ENCODE measurements around the gene CENPP. TPM values are rescaled to one million over a fixed set of nuclear protein-coding genes. Genes with fewer than 3 reads are reported as not detected.
"Not testable (repeated sequence)": the region's sequence is repeated elsewhere in the genome, so short reads cannot be mapped to it uniquely, and the experiment has no call there.

CENPP gene
- total RNA-seq, 2 experiments from 2014 or later, result 23.3 to 31.6 TPM

- ChIA-PET POLR2A (no interaction called here), CTCF (no interaction called here)
- no peaks in the 10 kb centered on the region for H3K27me3 Mint-ChIP-seq
- H3K4me1 Mint-ChIP-seq, result no peaks in the 10 kb centered on the region
- no peak for DNase-seq
- no peak overlapping the region for H3K27ac Mint-ChIP-seq
- no peaks in the 10 kb centered on the region for H3K36me3 Mint-ChIP-seq (ENCODE audit: low read depth)
- H3K9me3 Mint-ChIP-seq, result peaks cover 2% of the 10 kb centered on the region
- no peak overlapping the region for H3K4me3 Mint-ChIP-seq
These were observed 212.8 kb downstream of the CENPP start for GRCh38 chr9:92538541-92538940.

DNA sequence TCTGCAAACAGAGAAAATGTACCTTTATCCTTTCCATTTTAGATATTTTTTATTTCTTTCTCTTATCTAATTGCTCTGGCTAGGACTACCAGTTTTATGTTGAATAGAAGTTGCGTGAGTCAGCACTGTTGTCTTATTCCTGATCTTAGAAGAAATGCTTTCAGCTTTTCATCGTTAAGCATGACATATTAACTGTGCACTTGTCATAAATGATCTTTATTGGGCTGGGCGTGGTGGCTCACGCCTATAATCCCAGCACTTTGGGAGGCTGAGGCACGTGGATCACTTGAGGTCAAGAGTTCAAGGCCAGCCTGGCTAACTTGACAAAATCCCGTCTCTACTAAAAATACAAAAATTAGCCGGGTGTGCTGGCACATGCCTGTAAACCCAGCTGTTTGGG lies 218.2 kb downstream of the CENPP start:
- Mint-ChIP-seq H3K9me3 (peaks cover 4% of the 10 kb centered on the region), H3K4me1 (no peaks in the 10 kb centered on the region), H3K27me3 (no peaks in the 10 kb centered on the region), H3K27ac (no peak overlapping the region), H3K36me3 (ENCODE audit: low read depth) (peaks cover 7% of the 10 kb centered on the region), H3K4me3 (no peak overlapping the region)
- POLR2A ChIA-PET, result no interaction called here
- CTCF ChIA-PET, result no interaction called here
- no peak for DNase-seq

GRCh38 chr9:92545002-92545510 lies 219.3 kb downstream of the CENPP start:
- POLR2A ChIA-PET, result no interaction called here
- CTCF ChIA-PET, result interaction anchor here (1.2 kb wide), 1 partner anchor 9 kb away, joined by 3 read pairs; no protein-coding TSS in a partner anchor
- Mint-ChIP-seq H3K27me3 (no peaks in the 10 kb centered on the region), H3K4me3 (no peak overlapping the region), H3K9me3 (peaks cover 4% of the 10 kb centered on the region), H3K4me1 (no peaks in the 10 kb centered on the region), H3K36me3 (ENCODE audit: low read depth) (peaks cover 7% of the 10 kb centered on the region), H3K27ac (no peak overlapping the region)
- no peak for DNase-seq

GRCh38 chr9:92547356-92547755 lies 221.6 kb downstream of the CENPP start:
- ChIA-PET POLR2A (no interaction called here), CTCF (no interaction called here)
- H3K27me3 Mint-ChIP-seq, result no peaks in the 10 kb centered on the region
- H3K9me3 Mint-ChIP-seq, result peaks cover 4% of the 10 kb centered on the region
- DNase-seq, result no peak
- no peak overlapping the region for H3K4me3 Mint-ChIP-seq
- no peak overlapping the region for H3K27ac Mint-ChIP-seq
- peaks cover 7% of the 10 kb centered on the region for H3K36me3 Mint-ChIP-seq (ENCODE audit: low read depth)
- H3K4me1 Mint-ChIP-seq, result no peaks in the 10 kb centered on the region

GRCh38 chr9:92550765-92551164 lies 225.0 kb downstream of the CENPP start:
- H3K27ac Mint-ChIP-seq, result no peak overlapping the region
- peaks cover 4% of the 10 kb centered on the region for H3K4me1 Mint-ChIP-seq
- H3K9me3 Mint-ChIP-seq, result peaks cover 2% of the 10 kb centered on the region
- H3K36me3 Mint-ChIP-seq (ENCODE audit: low read depth), result peaks cover 6% of the 10 kb centered on the region
- no peak for DNase-seq
- H3K4me3 Mint-ChIP-seq, result no peak overlapping the region
- no peaks in the 10 kb centered on the region for H3K27me3 Mint-ChIP-seq
- CTCF ChIA-PET, result no interaction called here
- POLR2A ChIA-PET, result no interaction called here

DNA sequence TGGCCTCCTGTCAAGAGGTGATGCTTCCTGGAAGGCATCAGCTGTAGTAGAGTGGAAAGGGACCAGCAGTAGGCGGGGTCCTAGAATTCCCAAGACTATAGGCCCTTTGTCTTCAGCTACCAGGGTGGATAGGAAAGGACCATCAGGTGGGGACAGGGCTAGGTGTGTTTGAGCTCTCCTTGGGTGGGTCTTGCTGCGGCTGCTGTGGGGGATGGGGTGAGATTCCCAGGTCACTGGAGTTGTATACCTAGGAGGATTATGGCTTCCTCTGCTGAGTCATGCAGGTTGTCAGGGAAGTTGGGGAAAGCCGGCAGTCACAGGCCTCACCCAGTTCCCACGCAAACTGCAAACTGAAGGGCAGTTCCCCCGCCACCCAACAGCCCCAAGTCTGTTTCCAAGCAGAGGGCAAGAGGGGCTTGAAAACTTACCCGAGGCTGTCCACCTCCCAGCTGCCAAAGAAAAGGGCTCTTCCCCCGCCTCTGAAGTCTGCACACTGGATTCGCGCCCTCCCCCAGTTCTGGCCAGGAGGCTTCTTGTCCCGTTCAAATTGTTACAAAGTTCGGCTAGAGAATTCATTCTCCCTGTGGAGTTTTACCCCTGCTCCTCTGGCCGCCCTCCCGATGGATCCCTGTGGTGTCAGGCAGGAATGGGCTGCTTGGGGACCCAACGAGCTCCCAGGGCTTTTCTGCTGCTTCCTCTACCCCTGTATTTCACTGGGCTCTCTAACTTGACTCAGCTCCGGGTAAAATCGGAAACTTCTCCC lies 233.0 kb downstream of the CENPP start:
- CTCF ChIA-PET, result interaction anchor here (1.3 kb wide), 1 partner anchor 9 kb away, joined by 3 read pairs; no protein-coding TSS in a partner anchor
- no peak for DNase-seq
- H3K4me1 Mint-ChIP-seq, result peaks cover 9% of the 10 kb centered on the region
- peaks cover 5% of the 10 kb centered on the region for H3K36me3 Mint-ChIP-seq (ENCODE audit: low read depth)
- H3K9me3 Mint-ChIP-seq, result peaks cover 2% of the 10 kb centered on the region
- no peak overlapping the region for H3K4me3 Mint-ChIP-seq
- H3K27ac Mint-ChIP-seq, result no peak overlapping the region
- POLR2A ChIA-PET, result no interaction called here
- H3K27me3 Mint-ChIP-seq, result no peaks in the 10 kb centered on the region

DNA sequence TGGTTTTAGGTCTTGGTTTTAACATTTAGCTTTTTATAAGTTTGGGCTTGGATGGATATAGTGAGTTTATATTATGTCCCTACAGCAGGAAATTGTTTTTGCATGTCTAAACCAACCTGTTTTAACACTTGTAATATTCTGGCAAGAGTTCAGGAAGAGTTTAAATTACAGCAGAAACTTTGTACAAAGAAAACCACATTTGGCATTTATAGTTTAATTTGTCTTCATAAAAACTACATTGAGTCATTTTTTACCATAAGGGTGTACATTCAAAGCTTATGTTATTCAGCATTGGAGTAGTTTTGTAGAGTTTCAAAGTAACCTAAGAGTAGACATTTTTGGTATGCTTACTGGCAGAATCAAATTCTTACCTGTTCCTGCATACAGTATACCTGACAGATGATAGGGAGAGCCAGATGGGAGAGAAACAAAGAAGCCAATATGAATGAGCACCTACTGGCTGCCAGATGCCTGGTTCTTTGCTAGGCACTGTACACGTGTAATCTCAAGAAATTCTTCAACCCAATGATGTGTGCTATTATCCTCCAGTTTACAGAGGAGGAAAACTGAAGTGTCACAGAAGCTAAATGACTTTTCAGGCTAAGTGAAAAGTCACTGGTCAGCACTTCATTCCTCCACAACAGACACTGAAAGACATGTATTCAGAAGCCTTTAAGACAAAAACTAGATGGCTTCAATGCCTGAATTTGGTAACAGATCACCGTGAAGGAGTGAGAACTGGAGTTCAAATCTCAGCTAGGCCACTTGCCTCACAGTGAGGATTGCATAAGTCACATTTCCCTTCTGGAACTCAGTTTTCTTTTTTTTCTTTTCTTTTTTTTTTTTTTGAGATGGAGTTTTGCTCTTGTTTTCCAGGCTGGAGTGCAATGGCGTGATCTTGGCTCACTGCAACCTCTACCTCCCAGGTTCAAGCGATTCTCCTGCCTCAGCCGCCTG lies 235.9 kb downstream of the CENPP start:
- Mint-ChIP-seq H3K27ac (no peak overlapping the region), H3K9me3 (peaks cover 6% of the 10 kb centered on the region), H3K4me1 (peaks cover 3% of the 10 kb centered on the region), H3K27me3 (no peaks in the 10 kb centered on the region), H3K36me3 (ENCODE audit: low read depth) (peaks cover 9% of the 10 kb centered on the region), H3K4me3 (no peak overlapping the region)
- POLR2A ChIA-PET, result no interaction called here
- CTCF ChIA-PET, result interaction anchor here (0.6 kb wide), 1 partner anchor 922 kb away, joined by 3 read pairs; no protein-coding TSS in a partner anchor
- no peak for DNase-seq

- peaks cover 6% of the 10 kb centered on the region for H3K9me3 Mint-ChIP-seq
- H3K4me3 Mint-ChIP-seq, result no peak overlapping the region
- no peak for DNase-seq
- no peaks in the 10 kb centered on the region for H3K27me3 Mint-ChIP-seq
- H3K4me1 Mint-ChIP-seq, result peaks cover 3% of the 10 kb centered on the region
- peaks cover 9% of the 10 kb centered on the region for H3K36me3 Mint-ChIP-seq (ENCODE audit: low read depth)
- H3K27ac Mint-ChIP-seq, result no peak overlapping the region
- POLR2A ChIA-PET, result no interaction called here
- CTCF ChIA-PET, result interaction anchor here (0.6 kb wide), 2 partner anchors 14 to 921 kb away, joined by 3 to 4 read pairs; no protein-coding TSS in a partner anchor
These were observed 236.8 kb downstream of the CENPP start for GRCh38 chr9:92562461-92562967.

DNA sequence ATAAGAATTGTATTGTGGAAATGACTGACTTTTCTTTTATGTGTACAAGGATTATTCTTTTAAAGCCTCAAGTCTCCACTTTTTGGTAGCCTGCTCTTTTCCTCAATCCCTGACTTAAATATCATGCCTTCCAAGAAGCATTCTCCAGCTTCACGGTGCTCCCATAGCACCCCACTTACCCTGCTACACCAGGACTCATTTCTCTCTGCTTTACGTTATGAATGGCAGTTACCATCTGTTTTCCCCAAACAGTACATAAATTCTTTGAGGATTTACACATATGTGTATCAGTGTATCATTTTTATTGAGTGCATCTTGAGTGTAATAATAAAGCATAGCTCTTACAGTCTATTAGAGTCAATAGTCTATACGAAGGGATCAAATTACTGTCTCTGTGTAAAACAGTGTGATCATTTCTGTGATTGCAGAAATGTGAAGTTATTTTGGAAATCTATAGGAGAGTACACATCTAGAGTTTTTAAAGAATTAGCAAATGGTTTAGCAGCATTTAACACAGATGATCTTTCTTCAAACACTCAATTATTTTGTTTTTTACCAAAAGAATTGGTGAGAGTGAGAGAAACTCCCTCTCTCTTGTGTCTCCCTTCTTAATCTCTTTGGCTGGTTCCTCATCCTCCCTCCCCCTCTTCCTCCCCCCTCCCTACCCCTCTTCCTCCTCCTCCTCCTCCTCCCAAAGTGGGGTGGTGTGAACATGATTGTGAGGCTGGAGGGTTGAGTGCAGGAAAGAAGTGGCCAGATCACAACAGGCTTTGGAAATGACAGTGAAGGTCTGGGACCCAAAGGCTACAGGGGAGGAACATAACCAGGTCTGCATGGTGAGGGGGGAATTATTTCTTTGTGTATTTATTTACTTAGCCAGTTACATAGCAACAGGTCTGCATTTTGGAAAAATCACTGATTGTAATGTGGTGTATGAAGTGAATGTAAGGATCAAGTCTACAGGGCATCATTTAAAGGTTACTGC lies 237.7 kb downstream of the CENPP start:
- CTCF ChIA-PET, result interaction anchor here (0.6 kb wide), 1 partner anchor 14 kb away, joined by 4 read pairs; no protein-coding TSS in a partner anchor
- no peak for DNase-seq
- POLR2A ChIA-PET, result no interaction called here
- Mint-ChIP-seq H3K4me1 (peaks cover 3% of the 10 kb centered on the region), H3K36me3 (ENCODE audit: low read depth) (peaks cover 9% of the 10 kb centered on the region), H3K27ac (no peak overlapping the region), H3K27me3 (no peaks in the 10 kb centered on the region), H3K4me3 (no peak overlapping the region), H3K9me3 (peaks cover 7% of the 10 kb centered on the region)

- ChIA-PET CTCF (interaction anchor here (0.9 kb wide), 1 partner anchor 24 kb away, joined by 3 read pairs; no protein-coding TSS in a partner anchor), POLR2A (no interaction called here)
- Mint-ChIP-seq H3K9me3 (peaks cover 7% of the 10 kb centered on the region), H3K36me3 (ENCODE audit: low read depth) (peaks cover 9% of the 10 kb centered on the region), H3K4me1 (peaks cover 3% of the 10 kb centered on the region), H3K4me3 (no peak overlapping the region), H3K27me3 (no peaks in the 10 kb centered on the region), H3K27ac (no peak overlapping the region)
- no peak for DNase-seq
These were observed 238.8 kb downstream of the CENPP start for GRCh38 chr9:92564504-92564903.

- DNase-seq, result no peak
- CTCF ChIA-PET, result interaction anchor here (0.9 kb wide), 1 partner anchor 23 kb away, joined by 3 read pairs; no protein-coding TSS in a partner anchor
- H3K27me3 Mint-ChIP-seq, result no peaks in the 10 kb centered on the region
- no peak overlapping the region for H3K27ac Mint-ChIP-seq
- peaks cover 3% of the 10 kb centered on the region for H3K4me1 Mint-ChIP-seq
- H3K36me3 Mint-ChIP-seq (ENCODE audit: low read depth), result peaks cover 9% of the 10 kb centered on the region
- peaks cover 7% of the 10 kb centered on the region for H3K9me3 Mint-ChIP-seq
- POLR2A ChIA-PET, result no interaction called here
- no peak overlapping the region for H3K4me3 Mint-ChIP-seq
These were observed 239.2 kb downstream of the CENPP start for GRCh38 chr9:92564982-92565381.

- DNase-seq; H3K36me3 Mint-ChIP-seq (ENCODE audit: low read depth); POLR2A ChIA-PET; H3K4me3 Mint-ChIP-seq; H3K4me1 Mint-ChIP-seq; H3K9me3 Mint-ChIP-seq; CTCF ChIA-PET; H3K27ac Mint-ChIP-seq; H3K27me3 Mint-ChIP-seq: not testable (repeated sequence)
These were observed 246.1 kb downstream of the CENPP start for GRCh38 chr9:92571871-92572270.

Data from activated CD4-positive, alpha-beta T cell treated with anti-CD3 and anti-CD28 coated beads, Interleukin-2, amount 10 ng/mL, durations not matched to agents 7 days and 5 days (primary cell).